ENCODE results near the gene ILDR1. TPM values are rescaled to one million over a fixed set of nuclear protein-coding genes. Genes with fewer than 3 reads are reported as not detected.
"Not testable (repeated sequence)": the region's sequence is repeated elsewhere in the genome, so short reads cannot be mapped to it uniquely, and the experiment has no call there.

Gene ILDR1
- polyA plus RNA-seq, 1 experiment, result not detected

DNA sequence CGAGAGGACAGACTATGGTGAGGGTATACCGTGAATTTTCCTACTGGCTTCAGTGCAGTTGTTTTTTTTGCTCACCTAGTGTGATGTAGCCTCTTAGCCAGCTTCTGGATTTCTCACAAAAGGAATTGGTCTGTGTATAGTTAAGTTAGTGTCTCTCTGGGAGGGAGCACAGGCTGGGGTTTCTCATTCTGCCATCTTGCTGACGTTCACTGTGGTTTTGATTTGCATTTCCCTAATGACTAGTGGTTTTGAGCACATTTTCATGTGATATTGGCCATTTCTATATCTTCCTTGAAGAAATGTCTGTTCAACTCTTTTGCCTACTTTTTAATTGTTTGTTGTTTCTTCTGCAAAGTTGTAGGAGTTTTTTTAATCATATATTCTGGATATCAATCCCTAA lies 30.9 kb upstream of the ILDR1 start:
- Histone ChIP-seq H3K4me3 (ENCODE audit: low read depth, low read length) (no peak overlapping the region), H3K27me3 (ENCODE audit: control insufficient read depth, insufficient read depth, low read length) (no peaks in the 10 kb centered on the region), H3K36me3 (ENCODE audit: control insufficient read depth, insufficient read depth, low read length) (no peaks in the 10 kb centered on the region)
- CTCF ChIA-PET, result no interaction called here
- TF ChIP-seq, protein P1, sequence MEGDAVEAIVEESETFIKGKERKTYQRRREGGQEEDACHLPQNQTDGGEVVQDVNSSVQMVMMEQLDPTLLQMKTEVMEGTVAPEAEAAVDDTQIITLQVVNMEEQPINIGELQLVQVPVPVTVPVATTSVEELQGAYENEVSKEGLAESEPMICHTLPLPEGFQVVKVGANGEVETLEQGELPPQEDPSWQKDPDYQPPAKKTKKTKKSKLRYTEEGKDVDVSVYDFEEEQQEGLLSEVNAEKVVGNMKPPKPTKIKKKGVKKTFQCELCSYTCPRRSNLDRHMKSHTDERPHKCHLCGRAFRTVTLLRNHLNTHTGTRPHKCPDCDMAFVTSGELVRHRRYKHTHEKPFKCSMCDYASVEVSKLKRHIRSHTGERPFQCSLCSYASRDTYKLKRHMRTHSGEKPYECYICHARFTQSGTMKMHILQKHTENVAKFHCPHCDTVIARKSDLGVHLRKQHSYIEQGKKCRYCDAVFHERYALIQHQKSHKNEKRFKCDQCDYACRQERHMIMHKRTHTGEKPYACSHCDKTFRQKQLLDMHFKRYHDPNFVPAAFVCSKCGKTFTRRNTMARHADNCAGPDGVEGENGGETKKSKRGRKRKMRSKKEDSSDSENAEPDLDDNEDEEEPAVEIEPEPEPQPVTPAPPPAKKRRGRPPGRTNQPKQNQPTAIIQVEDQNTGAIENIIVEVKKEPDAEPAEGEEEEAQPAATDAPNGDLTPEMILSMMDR (IDR thresholded peaks at IDR 0.05; ENCODE audit: insufficient read depth, low read depth, low read length), result no peak
- POLR2A ChIA-PET, result no interaction called here
- DNase-seq (ENCODE audit: low read depth), result no peak

DNA sequence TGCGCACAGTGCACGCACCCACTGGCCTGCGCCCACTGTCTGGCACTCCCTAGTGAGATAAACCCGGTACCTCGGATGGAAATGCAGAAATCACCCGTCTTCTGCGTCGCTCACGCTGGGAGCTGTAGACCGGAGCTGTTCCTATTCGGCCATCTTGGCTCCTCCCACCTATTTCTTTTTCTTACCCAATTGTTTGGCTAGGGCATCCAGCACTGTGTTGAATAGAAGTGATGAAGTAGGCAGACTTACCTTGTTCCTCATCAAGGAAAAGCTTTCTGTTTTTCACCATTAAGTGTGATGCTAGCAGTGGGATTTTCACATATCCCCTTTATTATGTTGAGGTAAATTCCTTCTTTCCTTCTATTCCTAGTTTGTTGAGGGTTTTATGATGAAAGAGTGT lies 25.7 kb upstream of the ILDR1 start:
- POLR2A ChIA-PET; H3K27me3 ChIP-seq (ENCODE audit: control insufficient read depth, insufficient read depth, low read length); CTCF ChIA-PET; H3K36me3 ChIP-seq (ENCODE audit: control insufficient read depth, insufficient read depth, low read length); H3K4me3 ChIP-seq (ENCODE audit: low read depth, low read length); DNase-seq (ENCODE audit: low read depth): not testable (repeated sequence)

DNA sequence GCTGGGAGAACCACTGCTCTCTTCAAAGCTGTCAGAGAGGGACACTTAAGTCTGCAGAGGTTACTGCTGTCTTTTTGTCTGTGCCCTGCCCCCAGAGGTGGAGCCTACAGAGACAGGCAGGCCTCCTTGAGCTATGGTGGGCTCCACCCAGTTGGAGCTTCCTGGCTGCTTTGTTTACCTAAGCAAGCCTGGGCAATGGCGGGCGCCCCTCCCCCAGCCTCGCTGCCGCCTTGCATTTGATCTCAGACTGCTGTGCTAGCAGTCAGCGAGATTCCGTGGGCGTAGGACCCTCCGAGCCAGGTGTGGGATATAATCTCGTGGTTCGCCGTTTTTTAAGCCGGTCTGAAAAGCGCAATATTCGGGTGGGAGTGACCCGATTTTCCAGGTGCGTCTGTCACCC lies 25.2 kb upstream of the ILDR1 start:
- not testable (repeated sequence) for H3K4me3 ChIP-seq (ENCODE audit: low read depth, low read length)

DNA sequence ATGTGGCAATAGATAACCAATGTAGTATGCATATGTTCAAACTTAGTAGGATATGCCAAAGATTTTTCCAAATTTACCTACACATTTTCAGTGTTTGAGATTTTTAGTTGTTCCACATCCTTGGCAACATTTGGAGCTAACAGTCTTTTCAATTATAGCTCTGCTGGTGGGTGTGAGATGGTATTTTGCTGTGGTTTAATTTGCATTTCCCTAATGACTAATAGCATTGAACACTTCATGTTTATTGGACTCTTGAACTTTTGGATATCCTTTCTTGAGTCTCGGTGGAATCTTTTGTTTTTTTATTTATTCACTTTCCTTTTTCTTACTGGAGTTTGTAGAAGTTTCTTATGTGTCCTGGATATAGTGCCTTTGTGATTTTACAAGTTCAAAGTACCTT lies 11.0 kb upstream of the ILDR1 start:
- DNase-seq (ENCODE audit: low read depth), result no peak
- Histone ChIP-seq H3K27me3 (ENCODE audit: control insufficient read depth, insufficient read depth, low read length) (no peaks in the 10 kb centered on the region), H3K36me3 (ENCODE audit: control insufficient read depth, insufficient read depth, low read length) (no peaks in the 10 kb centered on the region), H3K4me3 (ENCODE audit: low read depth, low read length) (no peak overlapping the region)
- ChIA-PET POLR2A (no interaction called here), CTCF (no interaction called here)
- TF ChIP-seq, protein P1 (IDR thresholded peaks at IDR 0.05; ENCODE audit: insufficient read depth, low read depth, low read length), result no peak

More for the DNA sequence above, 25.2 kb upstream of the ILDR1 start:
- H3K36me3 ChIP-seq (ENCODE audit: control insufficient read depth, insufficient read depth, low read length); H3K27me3 ChIP-seq (ENCODE audit: control insufficient read depth, insufficient read depth, low read length); DNase-seq (ENCODE audit: low read depth); POLR2A ChIA-PET; CTCF ChIA-PET: not testable (repeated sequence)

DNA sequence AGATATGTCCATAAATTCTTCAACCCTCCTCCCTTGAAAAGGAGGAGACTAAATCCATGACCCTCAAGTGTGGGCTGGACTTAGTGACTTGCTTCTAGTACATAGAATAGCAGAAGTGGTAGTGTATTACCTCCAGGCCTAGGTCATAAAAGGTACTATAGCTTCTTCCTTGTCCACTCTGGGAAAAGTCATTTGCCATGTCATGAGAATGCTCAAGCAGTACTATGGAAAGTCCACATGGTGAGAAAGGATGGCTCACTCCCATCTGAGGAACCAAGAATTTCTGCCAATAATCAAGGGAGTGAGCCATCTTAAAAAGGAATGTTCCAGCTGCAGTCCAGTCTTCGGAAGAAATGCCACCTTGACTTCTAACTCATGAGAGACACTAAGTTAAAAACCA lies 10.5 kb upstream of the ILDR1 start:
- no peak for DNase-seq (ENCODE audit: low read depth)
- Histone ChIP-seq H3K4me3 (ENCODE audit: low read depth, low read length) (no peak overlapping the region), H3K27me3 (ENCODE audit: control insufficient read depth, insufficient read depth, low read length) (no peaks in the 10 kb centered on the region), H3K36me3 (ENCODE audit: control insufficient read depth, insufficient read depth, low read length) (no peaks in the 10 kb centered on the region)
- ChIA-PET CTCF (no interaction called here), POLR2A (no interaction called here)
- TF ChIP-seq, protein P1 (IDR thresholded peaks at IDR 0.05; ENCODE audit: insufficient read depth, low read depth, low read length), result no peak

DNA sequence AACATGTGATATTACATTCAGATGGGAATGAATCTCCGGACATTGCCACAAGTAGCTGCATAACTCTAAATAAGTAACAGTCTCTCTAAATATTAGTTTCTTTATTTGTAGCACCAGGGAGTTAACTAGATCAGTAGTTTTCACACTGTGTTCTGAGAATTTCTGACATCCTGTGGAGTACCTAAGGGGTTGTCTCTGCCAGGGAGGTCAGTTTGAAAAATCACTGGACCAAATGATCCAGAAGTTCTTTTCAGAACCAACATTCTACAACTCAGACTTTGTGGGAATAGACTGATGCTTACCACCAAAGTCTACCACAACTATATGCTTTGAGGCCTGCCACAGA lies 9.0 kb upstream of the ILDR1 start:
- H3K27me3 ChIP-seq (ENCODE audit: control insufficient read depth, insufficient read depth, low read length), result no peaks in the 10 kb centered on the region
- H3K36me3 ChIP-seq (ENCODE audit: control insufficient read depth, insufficient read depth, low read length), result no peaks in the 10 kb centered on the region
- H3K4me3 ChIP-seq (ENCODE audit: low read depth, low read length), result no peak overlapping the region
- DNase-seq (ENCODE audit: low read depth), result no peak
- ChIA-PET CTCF (no interaction called here), POLR2A (no interaction called here)
- TF ChIP-seq, protein P1 (IDR thresholded peaks at IDR 0.05; ENCODE audit: insufficient read depth, low read depth, low read length), result no peak
